GM10266 (cell line): ENCODE measurements around the gene SPRY2.

Experiments used
- DNase-seq: peaks from one replicate; pipeline ENCODE4 v3.0.0; 2012; ENCODE audit errors: extremely low spot score
- CTCF ChIP-seq: IDR thresholded peaks from 2 replicates; pipeline ENCODE4 v1.5.1; 2012; ENCODE audit warnings: mild to moderate bottlenecking, low read depth; ENCODE audit not compliant: control insufficient read depth, insufficient read depth; ENCODE audit errors: missing control alignments

Gene SPRY2

GRCh38 chr13:80339912-80340650 lies 845 bp downstream of the SPRY2 start:
- TF ChIP-seq CTCF, result no peak

GRCh38 chr13:80339563-80339911 lies 1.4 kb downstream of the SPRY2 start:
- no peak for TF ChIP-seq CTCF
- DNase-seq, result no peak

More at GRCh38 chr13:80339912-80340650, 845 bp downstream of the SPRY2 start:
- peak; percentile 52 for DNase-seq

GRCh38 chr13:80338781-80339562 lies 2.0 kb downstream of the SPRY2 start:
- DNase-seq, result peak; percentile 54
- TF ChIP-seq CTCF, result no peak

- no peak for DNase-seq
- TF ChIP-seq CTCF, result no peak
Measured at GRCh38 chr13:80337288-80338081, 3.4 kb downstream of the SPRY2 start.

- no peak for TF ChIP-seq CTCF
- no peak for DNase-seq
Measured at GRCh38 chr13:80336776-80337287, 4.1 kb downstream of the SPRY2 start.

GRCh38 chr13:80336370-80336769 lies 4.6 kb downstream of the SPRY2 start:
- no peak for DNase-seq

More at GRCh38 chr13:80336370-80336769, 4.6 kb downstream of the SPRY2 start:
- no peak for TF ChIP-seq CTCF
